Neutrophil (primary cell): ENCODE measurements around the gene SLC5A8.

Experiments
- H3K27ac ChIP-seq: fragments of 200-600 bp; sonication (generic); 2 replicates; pipeline ENCODE4 v1.5.1; 2016; ENCODE audit warnings: mild to moderate bottlenecking, moderate library complexity
- H3K27me3 ChIP-seq: fragments of 200-600 bp; sonication (generic); 2 replicates; pipeline ENCODE4 v1.6.0; 2016; ENCODE audit warnings: mild to moderate bottlenecking
- H3K36me3 ChIP-seq: fragments of 200-600 bp; sonication (generic); 2 replicates; pipeline ENCODE4 v1.5.1; 2017
- H3K4me1 ChIP-seq, 2 experiments: fragments of 200-600 bp in 1 of 2; sonication (generic) in 1 of 2; 1 replicate in 1 of 2; 2 replicates in 1 of 2; pipeline versions ENCODE4 v1.5.1 to v1.6.1; 2013 to 2016; ENCODE audit warnings: low read depth in 1 of 2, low read length in 1 of 2, mild to moderate bottlenecking in 1 of 2, moderate library complexity in 1 of 2; ENCODE audit not compliant: control insufficient read depth in 1 of 2, insufficient read depth in 1 of 2
- H3K4me3 ChIP-seq, 2 experiments: fragments of 200-600 bp in 1 of 2; sonication (generic) in 1 of 2; 1 replicate in 1 of 2; 2 replicates in 1 of 2; pipeline ENCODE4 v1.5.1; 2013 to 2016; ENCODE audit warnings: low read depth in 1 of 2, low read length in 1 of 2, mild to moderate bottlenecking in 1 of 2, moderate library complexity in 1 of 2
- H3K9me3 ChIP-seq: fragments of 200-600 bp; sonication (generic); 2 replicates; pipeline ENCODE4 v1.5.1; 2016
- TF ChIP-seq, protein P1 (sequence below): fragments of 200-600 bp; sonication (generic); IDR thresholded peaks from 2 replicates; pipeline ENCODE4 v1.5.1; 2016; ENCODE audit warnings: antibody characterized with exemption

The SLC5A8 gene

DNA sequence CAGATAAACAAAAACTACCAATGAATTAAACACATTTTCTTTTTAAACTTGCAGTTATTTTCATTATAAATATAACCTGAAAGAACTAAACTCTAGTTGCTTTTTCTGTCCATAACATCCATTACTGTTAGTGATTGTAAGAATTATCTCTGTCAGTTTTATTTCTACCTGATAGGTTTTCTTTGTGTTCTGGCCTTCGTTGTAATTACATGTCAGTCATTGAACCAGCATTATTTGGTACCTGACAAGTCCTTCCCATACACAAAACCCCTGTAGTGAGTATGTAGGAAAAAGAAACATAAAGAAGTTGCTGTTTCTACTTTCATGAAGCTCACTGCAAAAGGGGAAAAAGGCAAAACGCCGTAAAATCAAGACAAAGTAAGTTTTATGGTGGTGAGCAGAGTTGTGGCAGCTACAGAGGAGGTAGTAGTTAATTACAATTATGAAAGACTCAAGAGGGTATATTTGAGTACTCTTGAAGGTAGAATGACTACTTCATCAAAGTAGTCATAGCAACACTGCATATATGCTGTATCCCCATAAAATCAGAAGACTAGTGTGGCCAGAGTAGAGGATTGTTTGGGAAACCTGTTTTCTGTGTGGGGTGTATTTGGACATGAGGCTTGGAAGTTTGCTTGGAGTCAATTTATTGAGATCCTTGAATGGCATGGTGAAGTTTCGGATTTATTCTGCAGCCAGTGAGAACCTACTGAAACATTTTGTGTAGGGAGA is 102.8 kb downstream of the SLC5A8 start:
- no peaks in the 10 kb centered on the region for H3K36me3 ChIP-seq
- no peaks in the 10 kb centered on the region for H3K27me3 ChIP-seq
- no peak overlapping the region for H3K4me3 ChIP-seq
- H3K9me3 ChIP-seq = no peaks in the 10 kb centered on the region
- no peaks in the 10 kb centered on the region for H3K4me1 ChIP-seq
- H3K27ac ChIP-seq = no peak overlapping the region
- TF ChIP-seq, protein P1, sequence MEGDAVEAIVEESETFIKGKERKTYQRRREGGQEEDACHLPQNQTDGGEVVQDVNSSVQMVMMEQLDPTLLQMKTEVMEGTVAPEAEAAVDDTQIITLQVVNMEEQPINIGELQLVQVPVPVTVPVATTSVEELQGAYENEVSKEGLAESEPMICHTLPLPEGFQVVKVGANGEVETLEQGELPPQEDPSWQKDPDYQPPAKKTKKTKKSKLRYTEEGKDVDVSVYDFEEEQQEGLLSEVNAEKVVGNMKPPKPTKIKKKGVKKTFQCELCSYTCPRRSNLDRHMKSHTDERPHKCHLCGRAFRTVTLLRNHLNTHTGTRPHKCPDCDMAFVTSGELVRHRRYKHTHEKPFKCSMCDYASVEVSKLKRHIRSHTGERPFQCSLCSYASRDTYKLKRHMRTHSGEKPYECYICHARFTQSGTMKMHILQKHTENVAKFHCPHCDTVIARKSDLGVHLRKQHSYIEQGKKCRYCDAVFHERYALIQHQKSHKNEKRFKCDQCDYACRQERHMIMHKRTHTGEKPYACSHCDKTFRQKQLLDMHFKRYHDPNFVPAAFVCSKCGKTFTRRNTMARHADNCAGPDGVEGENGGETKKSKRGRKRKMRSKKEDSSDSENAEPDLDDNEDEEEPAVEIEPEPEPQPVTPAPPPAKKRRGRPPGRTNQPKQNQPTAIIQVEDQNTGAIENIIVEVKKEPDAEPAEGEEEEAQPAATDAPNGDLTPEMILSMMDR = no peak
